Measurements from ENCODE around the gene MB21D2.

GRCh38 chr3:192855434-192855833, 62.2 kb downstream of the MB21D2 start:
- no peak for TF ChIP-seq CTCF (conservative IDR thresholded peaks at IDR 0.05; ENCODE audit: low read length)
- TF ChIP-seq EZH2phosphoT487 (IDR thresholded peaks at IDR 0.05; ENCODE audit: borderline replicate concordance, low read depth, low read length): no peak

Data from OCI-LY7 (cell line).